ENCODE results near the gene IGSF11.

DNA sequence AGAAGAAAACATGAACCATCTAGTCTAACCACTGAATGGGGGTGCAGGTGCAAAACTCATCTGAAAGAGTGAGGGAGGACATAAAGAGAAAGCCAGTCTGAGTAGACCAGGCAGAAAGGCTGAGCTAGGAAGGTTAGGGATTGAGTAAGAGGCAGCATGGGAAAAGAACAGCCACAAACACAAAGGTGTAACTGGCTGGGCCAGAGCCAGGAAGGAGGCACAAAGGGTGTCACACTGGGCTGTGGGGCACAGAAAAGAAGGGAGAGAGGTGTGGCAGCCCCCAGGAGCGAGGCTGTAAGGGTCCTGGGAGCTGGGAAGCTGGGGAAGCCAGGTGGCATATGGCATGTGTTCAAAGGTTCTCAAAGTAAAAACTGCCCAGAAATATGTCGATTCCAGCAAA is 18.7 kb downstream of the IGSF11 start:
- TF ChIP-seq, protein P1, sequence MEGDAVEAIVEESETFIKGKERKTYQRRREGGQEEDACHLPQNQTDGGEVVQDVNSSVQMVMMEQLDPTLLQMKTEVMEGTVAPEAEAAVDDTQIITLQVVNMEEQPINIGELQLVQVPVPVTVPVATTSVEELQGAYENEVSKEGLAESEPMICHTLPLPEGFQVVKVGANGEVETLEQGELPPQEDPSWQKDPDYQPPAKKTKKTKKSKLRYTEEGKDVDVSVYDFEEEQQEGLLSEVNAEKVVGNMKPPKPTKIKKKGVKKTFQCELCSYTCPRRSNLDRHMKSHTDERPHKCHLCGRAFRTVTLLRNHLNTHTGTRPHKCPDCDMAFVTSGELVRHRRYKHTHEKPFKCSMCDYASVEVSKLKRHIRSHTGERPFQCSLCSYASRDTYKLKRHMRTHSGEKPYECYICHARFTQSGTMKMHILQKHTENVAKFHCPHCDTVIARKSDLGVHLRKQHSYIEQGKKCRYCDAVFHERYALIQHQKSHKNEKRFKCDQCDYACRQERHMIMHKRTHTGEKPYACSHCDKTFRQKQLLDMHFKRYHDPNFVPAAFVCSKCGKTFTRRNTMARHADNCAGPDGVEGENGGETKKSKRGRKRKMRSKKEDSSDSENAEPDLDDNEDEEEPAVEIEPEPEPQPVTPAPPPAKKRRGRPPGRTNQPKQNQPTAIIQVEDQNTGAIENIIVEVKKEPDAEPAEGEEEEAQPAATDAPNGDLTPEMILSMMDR (conservative IDR thresholded peaks at IDR 0.05; ENCODE audit: low read depth, low read length), result no peak
- TF ChIP-seq EZH2 (IDR thresholded peaks at IDR 0.05; ENCODE audit: low read length, unreplicated experiment), result no peak
- no peak for TF ChIP-seq EZH2phosphoT487 (IDR thresholded peaks at IDR 0.05; ENCODE audit: borderline replicate concordance, low read length)
